HCT116 (cell line): ENCODE data around the gene CLEC16A.

Experiments
- CTCF ChIP-seq, 3 experiments: fragments of 200-600 bp in 1 of 3; sonication (generic) in 1 of 3; IDR thresholded peaks in 2 of 3; conservative IDR thresholded peaks in 1 of 3; 2 replicates each; pipeline ENCODE4 v1.5.1; 2012 to 2017; ENCODE audit warnings: low read depth in 2 of 3, low read length in 2 of 3, antibody characterized with exemption in 1 of 3, borderline replicate concordance in 1 of 3, control low read depth in 1 of 3, mild to moderate bottlenecking in 1 of 3, mixed read lengths in 1 of 3, mixed run types in 1 of 3, moderate library complexity in 1 of 3; ENCODE audit not compliant: insufficient read depth in 1 of 3
- POLR2A ChIP-seq: IDR thresholded peaks from 2 replicates; pipeline ENCODE4 v1.7.0; 2011; ENCODE audit warnings: borderline replicate concordance; ENCODE audit not compliant: insufficient read depth, insufficient read length; ENCODE audit errors: extremely low read depth
- POLR2AphosphoS5 ChIP-seq: IDR thresholded peaks from 2 replicates; pipeline ENCODE4 v1.6.1; 2011; ENCODE audit warnings: mild to moderate bottlenecking, low read depth, low read length, moderate library complexity
- SIN3A ChIP-seq: IDR thresholded peaks from 2 replicates; pipeline ENCODE4 v1.6.1; 2012; ENCODE audit warnings: low read depth

- no peak for TF ChIP-seq CTCF (IDR thresholded peaks at IDR 0.05 in 2 of 3, conservative IDR thresholded peaks at IDR 0.05 in 1 of 3; ENCODE audit: borderline replicate concordance in 1 of 3, insufficient read depth in 1 of 3, low read depth in 2 of 3, low read length in 2 of 3)
- TF ChIP-seq POLR2A, result no peak
- TF ChIP-seq SIN3A, result no peak
- TF ChIP-seq POLR2AphosphoS5, result no peak
Observed at GRCh38 chr16:11121914-11122692, 177.7 kb downstream of the CLEC16A start.
